Neural progenitor cell (in vitro differentiated cells): ENCODE measurements around the gene MEG3.

ENCODE experiments used
- EZH2 ChIP-seq: fragments of 200-600 bp; sonication (generic); IDR thresholded peaks from 2 replicates; pipeline ENCODE4 v1.6.1; 2017; ENCODE audit warnings: antibody characterized with exemption, mild to moderate bottlenecking, moderate library complexity
- EZH2phosphoT487 ChIP-seq: fragments of 200-600 bp; sonication (generic); IDR thresholded peaks from 2 replicates; pipeline ENCODE4 v1.6.1; 2017; ENCODE audit warnings: antibody characterized with exemption
- TF ChIP-seq, protein P1 (sequence below): fragments of 200-600 bp; sonication (generic); IDR thresholded peaks from 2 replicates; pipeline ENCODE4 v1.5.1; 2017; ENCODE audit warnings: antibody characterized with exemption, mild to moderate bottlenecking

DNA sequence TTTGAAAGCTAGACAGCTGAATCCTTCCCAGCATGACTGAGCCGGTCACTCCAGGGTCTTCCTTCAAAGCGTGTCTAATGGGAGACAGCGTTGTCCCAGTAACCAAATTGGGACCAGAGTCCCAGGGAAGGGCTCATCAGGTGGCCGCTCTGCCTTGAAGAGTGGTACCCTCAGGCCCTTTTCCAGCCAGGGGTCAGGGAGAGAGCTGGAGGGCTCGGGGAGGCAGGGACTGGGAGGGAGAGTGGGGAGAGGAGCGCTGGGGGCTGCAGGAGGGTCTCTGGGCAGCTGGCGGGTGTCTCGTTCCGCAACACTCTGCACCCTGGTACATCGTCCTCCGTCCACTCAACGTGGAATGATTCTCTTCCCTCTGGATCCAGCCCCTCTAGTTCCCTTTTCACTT lies 79.2 kb downstream of the MEG3 start:
- TF ChIP-seq, protein P1, sequence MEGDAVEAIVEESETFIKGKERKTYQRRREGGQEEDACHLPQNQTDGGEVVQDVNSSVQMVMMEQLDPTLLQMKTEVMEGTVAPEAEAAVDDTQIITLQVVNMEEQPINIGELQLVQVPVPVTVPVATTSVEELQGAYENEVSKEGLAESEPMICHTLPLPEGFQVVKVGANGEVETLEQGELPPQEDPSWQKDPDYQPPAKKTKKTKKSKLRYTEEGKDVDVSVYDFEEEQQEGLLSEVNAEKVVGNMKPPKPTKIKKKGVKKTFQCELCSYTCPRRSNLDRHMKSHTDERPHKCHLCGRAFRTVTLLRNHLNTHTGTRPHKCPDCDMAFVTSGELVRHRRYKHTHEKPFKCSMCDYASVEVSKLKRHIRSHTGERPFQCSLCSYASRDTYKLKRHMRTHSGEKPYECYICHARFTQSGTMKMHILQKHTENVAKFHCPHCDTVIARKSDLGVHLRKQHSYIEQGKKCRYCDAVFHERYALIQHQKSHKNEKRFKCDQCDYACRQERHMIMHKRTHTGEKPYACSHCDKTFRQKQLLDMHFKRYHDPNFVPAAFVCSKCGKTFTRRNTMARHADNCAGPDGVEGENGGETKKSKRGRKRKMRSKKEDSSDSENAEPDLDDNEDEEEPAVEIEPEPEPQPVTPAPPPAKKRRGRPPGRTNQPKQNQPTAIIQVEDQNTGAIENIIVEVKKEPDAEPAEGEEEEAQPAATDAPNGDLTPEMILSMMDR = no peak
- TF ChIP-seq EZH2 = no peak
- TF ChIP-seq EZH2phosphoT487 = no peak
